GM12878 (cell line): ENCODE data around the gene A4GNT.
A peak's percentile ranks its signal among the peaks of the same experiment; 100 is the strongest.

Experiments used
- CTCF ChIP-seq, 3 experiments: IDR thresholded peaks in 2 of 3; conservative IDR thresholded peaks in 1 of 3; 2 replicates each; pipeline ENCODE4 v1.5.1; 2011; ENCODE audit warnings: low read depth in 3 of 3, low read length in 3 of 3, mild to moderate bottlenecking in 3 of 3, control low read depth in 2 of 3, moderate library complexity in 2 of 3, inconsistent platforms in 1 of 3, mixed read lengths in 1 of 3; ENCODE audit not compliant: control insufficient read depth in 2 of 3, insufficient read depth in 1 of 3; ENCODE audit errors: extremely low read depth in 1 of 3
- EZH2 ChIP-seq: IDR thresholded peaks from 2 replicates; pipeline ENCODE4 v1.6.1; 2012; ENCODE audit warnings: low read depth, mild to moderate bottlenecking, control low read depth, inconsistent platforms, low read length, borderline replicate concordance; ENCODE audit not compliant: control insufficient read depth
- ZNF687 ChIP-seq: fragments of 450-650 bp; IDR thresholded peaks from 2 replicates; pipeline ENCODE4 v1.6.1; 2017; ENCODE audit warnings: mild to moderate bottlenecking, moderate library complexity

GRCh38 chr3:138097192-138098172 lies 34.7 kb downstream of the A4GNT start:
- TF ChIP-seq CTCF (IDR thresholded peaks at IDR 0.05 in 2 of 3, conservative IDR thresholded peaks at IDR 0.05 in 1 of 3; ENCODE audit: control insufficient read depth in 2 of 3, extremely low read depth in 1 of 3, insufficient read depth in 1 of 3, low read depth in 3 of 3, low read length in 3 of 3) (peak in 2 of 3 experiments; percentile 21 to 50; a peak in 2 of 6 replicates), EZH2 (no peak), ZNF687 (no peak)
